SJSA1 (cell line): ENCODE measurements around the gene PRDM2. TPM values are rescaled to one million over a fixed set of nuclear protein-coding genes. Genes with fewer than 3 reads are reported as not detected.

Source experiments
- DNase-seq, 2 experiments: peaks; one replicate each; pipeline ENCODE4 v3.0.0-alpha.2; 2015 to 2020; ENCODE audit warnings: low spot score in 2 of 2, low read depth in 1 of 2
- H3K27ac ChIP-seq: fragments of 250-450 bp; sonication (Bioruptor Pico); 2 replicates; pipeline ENCODE4 v1.5.1; 2020; ENCODE audit warnings: mild to moderate bottlenecking, moderate library complexity
- H3K27me3 ChIP-seq: fragments of 250-450 bp; sonication (Bioruptor Pico); replicated peaks from 2 replicates; pipeline ENCODE4 v1.5.1; 2020; ENCODE audit warnings: mild to moderate bottlenecking, moderate library complexity
- H3K36me3 ChIP-seq: fragments of 250-450 bp; sonication (Bioruptor Pico); 2 replicates; pipeline ENCODE4 v1.5.1; 2020; ENCODE audit warnings: mild to moderate bottlenecking
- H3K4me1 ChIP-seq: fragments of 250-450 bp; sonication (Bioruptor Pico); replicated peaks from 2 replicates; pipeline ENCODE4 v1.6.1; 2021; ENCODE audit warnings: mild to moderate bottlenecking
- H3K4me3 ChIP-seq: fragments of 250-450 bp; sonication (Bioruptor Pico); 2 replicates; pipeline ENCODE4 v1.5.1; 2020; ENCODE audit warnings: mild to moderate bottlenecking
- H3K9me3 ChIP-seq: fragments of 250-450 bp; sonication (Bioruptor Pico); replicated peaks from 2 replicates; pipeline ENCODE4 v1.5.1; 2020; ENCODE audit warnings: mild to moderate bottlenecking
- total RNA-seq: library from RNA; depleted of rRNA; stranded (reverse); fragments of >200 nt; shearing (Covaris generic); gene quantifications from 2 replicates; pipeline ENCODE4 v1.2.3, GENCODE V29; 2014

Gene PRDM2
- total RNA-seq, 1 experiment from 2014 or later = 13.9 TPM

DNA sequence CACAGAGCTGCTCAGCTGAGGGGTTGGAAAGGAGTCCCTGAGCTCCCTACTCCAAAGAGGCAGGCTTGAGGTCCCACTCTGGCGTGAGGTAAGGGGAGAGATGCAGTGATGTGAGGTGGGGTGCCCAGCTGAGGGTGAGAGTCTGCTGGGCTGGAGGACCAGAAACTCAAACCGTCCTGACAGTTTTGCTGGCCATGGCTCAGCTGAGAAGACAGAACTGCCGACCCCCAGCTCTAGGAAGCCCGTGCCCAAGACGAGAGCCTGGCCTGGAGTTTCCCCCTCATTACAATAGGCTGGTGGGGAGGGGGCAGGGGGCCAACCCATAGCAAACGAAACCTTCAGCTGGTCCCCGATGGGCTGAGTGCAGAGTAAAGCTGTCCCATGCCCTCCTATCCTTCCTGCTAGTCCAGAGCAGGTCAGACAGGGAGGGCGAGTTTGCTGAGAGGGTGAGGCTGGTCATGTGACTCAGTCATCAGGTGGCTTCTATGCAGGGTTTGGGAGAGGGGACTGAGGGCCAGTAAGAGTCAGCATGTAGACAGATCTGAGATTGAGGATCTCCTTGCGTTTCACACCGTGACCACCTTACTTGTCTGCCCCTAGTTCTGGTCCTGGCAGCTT lies 129.3 kb downstream of the PRDM2 start:
- H3K27ac ChIP-seq = no peak overlapping the region
- H3K27me3 ChIP-seq = no peaks in the 10 kb centered on the region
- H3K9me3 ChIP-seq = no peaks in the 10 kb centered on the region
- H3K4me3 ChIP-seq = no peak overlapping the region
- H3K4me1 ChIP-seq = no peaks in the 10 kb centered on the region
- no peak for DNase-seq
- no peaks in the 10 kb centered on the region for H3K36me3 ChIP-seq

GRCh38 chr1:13830170-13830569 lies 130.2 kb downstream of the PRDM2 start:
- no peaks in the 10 kb centered on the region for H3K36me3 ChIP-seq
- no peaks in the 10 kb centered on the region for H3K9me3 ChIP-seq
- H3K27ac ChIP-seq = no peak overlapping the region
- no peak for DNase-seq
- H3K4me1 ChIP-seq = no peaks in the 10 kb centered on the region
- H3K27me3 ChIP-seq = no peaks in the 10 kb centered on the region
- H3K4me3 ChIP-seq = no peak overlapping the region

GRCh38 chr1:13830616-13831280 lies 130.8 kb downstream of the PRDM2 start:
- DNase-seq = no peak
- Histone ChIP-seq H3K4me3 (no peak overlapping the region), H3K27ac (no peak overlapping the region)

DNA sequence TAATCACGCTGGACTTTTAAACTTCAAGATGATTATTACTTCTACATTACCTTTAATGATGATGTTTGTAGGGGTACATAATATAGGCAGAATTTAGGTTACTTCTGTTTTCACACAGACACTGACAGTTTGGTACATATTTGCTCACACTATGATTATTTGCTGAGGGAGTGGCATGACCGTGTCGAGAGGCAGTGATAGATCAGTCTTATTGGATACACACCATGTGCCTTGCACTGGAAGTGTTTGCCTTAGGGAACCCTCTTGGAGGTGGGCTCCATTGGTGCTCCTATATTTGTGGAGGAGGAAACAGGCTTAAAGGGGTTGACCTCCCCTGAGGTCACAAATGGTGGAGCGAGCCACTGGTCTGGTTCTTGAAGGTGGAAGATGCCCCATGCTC lies 132.1 kb downstream of the PRDM2 start:
- H3K4me1 ChIP-seq = no peaks in the 10 kb centered on the region
- no peak overlapping the region for H3K27ac ChIP-seq
- no peaks in the 10 kb centered on the region for H3K9me3 ChIP-seq
- no peaks in the 10 kb centered on the region for H3K36me3 ChIP-seq
- H3K4me3 ChIP-seq = no peak overlapping the region
- no peaks in the 10 kb centered on the region for H3K27me3 ChIP-seq
- no peak for DNase-seq

More at GRCh38 chr1:13830616-13831280, 130.8 kb downstream of the PRDM2 start:
- no peaks in the 10 kb centered on the region for H3K4me1 ChIP-seq
- H3K27me3 ChIP-seq = no peaks in the 10 kb centered on the region
- no peaks in the 10 kb centered on the region for H3K9me3 ChIP-seq
- no peaks in the 10 kb centered on the region for H3K36me3 ChIP-seq

DNA sequence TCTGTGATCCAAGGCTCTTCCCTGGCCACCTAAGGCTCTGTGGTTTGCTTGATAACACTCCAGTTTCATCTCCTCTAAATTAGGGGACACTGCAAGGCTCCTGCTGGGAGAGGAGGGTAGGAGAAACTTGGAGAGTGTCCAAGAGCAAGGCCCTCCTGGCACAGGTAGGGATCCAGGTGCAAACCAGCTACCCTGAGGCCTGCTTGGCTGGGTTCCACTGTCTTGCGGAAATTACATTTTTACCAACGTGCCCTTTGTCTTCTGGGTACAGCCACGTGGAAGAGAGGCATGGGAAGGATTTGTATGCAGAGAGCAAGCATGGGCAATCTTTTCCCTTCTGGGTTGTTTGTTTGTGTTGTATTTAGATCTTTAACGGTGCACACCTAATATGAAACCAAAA lies 132.5 kb downstream of the PRDM2 start:
- H3K4me1 ChIP-seq = no peaks in the 10 kb centered on the region
- no peaks in the 10 kb centered on the region for H3K36me3 ChIP-seq
- no peak for DNase-seq
- no peak overlapping the region for H3K4me3 ChIP-seq
- no peaks in the 10 kb centered on the region for H3K27me3 ChIP-seq
- no peaks in the 10 kb centered on the region for H3K9me3 ChIP-seq
- no peak overlapping the region for H3K27ac ChIP-seq

GRCh38 chr1:13836136-13836535 lies 136.1 kb downstream of the PRDM2 start:
- DNase-seq = no peak
- H3K9me3 ChIP-seq = no peaks in the 10 kb centered on the region
- no peaks in the 10 kb centered on the region for H3K36me3 ChIP-seq
- H3K4me1 ChIP-seq = no peaks in the 10 kb centered on the region
- H3K27ac ChIP-seq = no peak overlapping the region
- no peak overlapping the region for H3K4me3 ChIP-seq
- no peaks in the 10 kb centered on the region for H3K27me3 ChIP-seq

- H3K27ac ChIP-seq = no peak overlapping the region
- H3K36me3 ChIP-seq = no peaks in the 10 kb centered on the region
- no peak for DNase-seq
Measured at GRCh38 chr1:13836631-13837030, 136.6 kb downstream of the PRDM2 start.

DNA sequence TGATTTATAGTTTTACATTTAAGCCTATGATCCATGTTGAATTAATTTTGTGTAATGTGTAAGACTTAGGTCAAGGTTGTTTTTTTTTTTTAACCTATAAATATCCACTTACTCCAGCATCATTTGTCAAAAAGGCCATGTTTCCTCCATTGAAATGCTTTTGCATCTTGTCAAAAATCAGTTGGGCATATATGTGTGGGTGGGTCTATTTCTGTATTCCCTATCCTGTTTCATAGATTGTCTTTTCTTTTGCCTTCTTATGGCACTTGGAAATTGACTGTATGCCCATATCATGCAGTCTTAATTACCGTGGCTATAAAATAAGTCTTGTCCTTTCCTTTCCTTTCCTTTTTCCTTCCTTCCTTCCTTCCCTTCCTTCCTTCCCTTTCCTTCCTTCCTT lies 138.2 kb downstream of the PRDM2 start:
- DNase-seq = no peak
- Histone ChIP-seq H3K27me3 (peaks cover 8% of the 10 kb centered on the region; the same call in 1 of the 2 replicates), H3K27ac (no peak overlapping the region), H3K9me3 (no peaks in the 10 kb centered on the region), H3K36me3 (no peaks in the 10 kb centered on the region), H3K4me1 (no peaks in the 10 kb centered on the region), H3K4me3 (no peak overlapping the region)

More at GRCh38 chr1:13836631-13837030, 136.6 kb downstream of the PRDM2 start:
- no peaks in the 10 kb centered on the region for H3K27me3 ChIP-seq
- no peaks in the 10 kb centered on the region for H3K9me3 ChIP-seq
- no peak overlapping the region for H3K4me3 ChIP-seq
- H3K4me1 ChIP-seq = no peaks in the 10 kb centered on the region

DNA sequence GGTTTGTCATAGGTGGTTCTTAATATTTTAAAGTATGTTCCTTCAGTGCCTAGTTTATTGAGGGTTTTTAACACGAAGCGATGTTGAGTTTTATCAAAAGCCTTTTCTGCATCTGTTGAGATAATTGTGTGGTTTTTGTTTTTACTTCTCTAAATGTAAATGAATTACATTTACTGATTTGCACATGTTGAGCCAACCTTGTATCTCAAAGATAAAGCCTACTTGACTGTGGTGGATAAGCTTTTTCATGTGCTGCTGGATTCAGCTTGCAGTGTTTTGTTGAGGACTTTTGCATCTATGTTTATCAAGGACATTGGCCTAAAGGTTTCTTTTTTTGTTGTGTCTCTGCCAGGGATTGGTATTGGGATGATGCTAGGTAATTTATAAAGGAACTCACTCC lies 142.5 kb downstream of the PRDM2 start:
- Histone ChIP-seq H3K27ac (no peak overlapping the region), H3K4me3 (no peak overlapping the region), H3K36me3 (no peaks in the 10 kb centered on the region), H3K27me3 (peaks cover 8% of the 10 kb centered on the region; the same call in 1 of the 2 replicates), H3K9me3 (no peaks in the 10 kb centered on the region), H3K4me1 (no peaks in the 10 kb centered on the region)
- no peak for DNase-seq

DNA sequence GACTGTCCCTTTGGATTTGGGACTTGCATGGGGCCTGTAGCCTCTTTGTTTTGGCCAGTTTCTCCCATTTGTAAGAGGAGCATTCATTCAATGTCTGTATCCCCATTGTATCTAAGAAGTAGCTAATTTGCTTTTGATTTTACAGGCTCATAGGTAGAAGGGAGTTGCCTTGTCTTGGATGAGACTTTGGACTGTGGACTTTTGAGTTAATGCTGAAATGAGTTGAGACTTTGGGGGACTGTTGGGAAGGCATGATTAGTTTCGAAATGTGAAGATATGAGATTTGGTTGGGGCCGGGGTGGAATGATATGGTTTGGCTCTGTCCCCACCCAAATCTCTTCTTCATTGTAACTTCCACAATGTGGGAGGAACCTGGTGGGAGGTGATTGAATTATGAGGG lies 151.7 kb downstream of the PRDM2 start:
- no peaks in the 10 kb centered on the region for H3K27me3 ChIP-seq
- no peak overlapping the region for H3K4me3 ChIP-seq
- no peak overlapping the region for H3K27ac ChIP-seq
- no peaks in the 10 kb centered on the region for H3K9me3 ChIP-seq
- no peaks in the 10 kb centered on the region for H3K4me1 ChIP-seq
- peak in 1 of 2 experiments; percentile 8 for DNase-seq
- H3K36me3 ChIP-seq = no peaks in the 10 kb centered on the region

GRCh38 chr1:13855554-13855953 lies 155.6 kb downstream of the PRDM2 start:
- Histone ChIP-seq H3K36me3 (no peaks in the 10 kb centered on the region), H3K4me3 (no peak overlapping the region), H3K9me3 (no peaks in the 10 kb centered on the region; the same call in 1 of the 2 replicates), H3K27me3 (no peaks in the 10 kb centered on the region), H3K4me1 (no peaks in the 10 kb centered on the region), H3K27ac (no peak overlapping the region)
- no peak for DNase-seq

DNA sequence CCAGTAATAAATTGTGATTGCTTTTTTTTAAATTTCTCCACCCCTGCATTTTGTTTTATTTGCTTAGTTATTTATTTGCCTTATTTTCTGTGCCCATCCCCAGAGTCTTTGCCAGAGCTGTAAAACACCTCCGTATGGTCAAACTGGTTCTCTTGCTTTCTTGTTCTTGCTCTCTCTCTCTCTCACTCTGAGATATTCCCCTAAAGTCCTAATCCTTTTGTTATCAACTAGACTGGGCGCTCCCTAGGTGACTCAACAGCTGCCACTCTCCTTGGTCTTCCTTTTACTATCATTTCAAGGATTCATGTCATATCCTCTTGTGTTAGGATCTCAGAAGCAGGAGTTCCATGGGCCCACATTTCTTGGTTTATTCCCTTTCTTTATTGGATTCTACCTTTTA lies 160.0 kb downstream of the PRDM2 start:
- H3K9me3 ChIP-seq = no peaks in the 10 kb centered on the region; the same call in 1 of the 2 replicates
- DNase-seq = no peak

GRCh38 chr1:13864760-13865159 lies 164.8 kb downstream of the PRDM2 start:
- H3K36me3 ChIP-seq = no peaks in the 10 kb centered on the region
- no peak overlapping the region for H3K27ac ChIP-seq
- no peaks in the 10 kb centered on the region for H3K4me1 ChIP-seq
- H3K27me3 ChIP-seq = no peaks in the 10 kb centered on the region
- no peak overlapping the region for H3K4me3 ChIP-seq
- DNase-seq = no peak
- no peaks in the 10 kb centered on the region for H3K9me3 ChIP-seq

More for the DNA sequence above, 160.0 kb downstream of the PRDM2 start:
- H3K4me1 ChIP-seq = no peaks in the 10 kb centered on the region
- no peaks in the 10 kb centered on the region for H3K27me3 ChIP-seq
- H3K27ac ChIP-seq = no peak overlapping the region
- H3K36me3 ChIP-seq = no peaks in the 10 kb centered on the region
- H3K4me3 ChIP-seq = no peak overlapping the region

DNA sequence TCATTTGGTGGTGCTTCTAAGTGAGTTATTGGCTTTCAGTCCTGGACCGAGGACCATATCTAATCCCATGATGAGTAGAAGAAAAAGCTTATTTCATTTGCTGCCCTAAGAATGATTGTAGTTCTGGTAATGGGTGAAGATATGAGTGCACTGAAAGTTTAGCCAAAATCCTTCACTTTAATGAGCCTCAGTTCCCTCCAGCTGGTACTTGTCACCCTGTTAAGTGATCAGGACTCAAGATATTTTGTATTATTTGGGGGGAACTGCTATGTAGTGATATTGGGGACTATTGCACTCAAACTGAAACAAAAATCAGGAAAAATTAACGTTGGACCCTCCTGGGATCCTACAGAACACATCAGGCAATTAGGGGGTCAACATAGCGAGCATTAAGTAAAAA lies 165.9 kb downstream of the PRDM2 start:
- no peak for DNase-seq
- no peaks in the 10 kb centered on the region for H3K36me3 ChIP-seq
- no peaks in the 10 kb centered on the region for H3K27me3 ChIP-seq
- no peak overlapping the region for H3K4me3 ChIP-seq
- no peaks in the 10 kb centered on the region for H3K9me3 ChIP-seq
- H3K27ac ChIP-seq = no peak overlapping the region
- no peaks in the 10 kb centered on the region for H3K4me1 ChIP-seq
